CD4-positive, alpha-beta T cell treated with Interleukin-17A for 1 hour (primary cell): Measurements from ENCODE around the gene RASSF8.

Experiments used
- DNase-seq: peaks from one replicate; pipeline ENCODE4 v3.0.0-alpha.2; 2020

The RASSF8 gene

GRCh38 chr12:25958428-25959070, at the start of gene RASSF8:
Gene RASSF8 (plus strand): TSS chr12:25958682. CDS start chr12:26055344, 96,662 bp downstream.
- no peak for DNase-seq

GRCh38 chr12:25914551-25914950, 43.9 kb upstream of the RASSF8 start:
- no peak for DNase-seq

- no peak for DNase-seq
Observed at GRCh38 chr12:25924491-25925001, 33.9 kb upstream of the RASSF8 start.

GRCh38 chr12:25925064-25925463, 33.4 kb upstream of the RASSF8 start:
- DNase-seq = no peak

GRCh38 chr12:25926536-25926935, 31.9 kb upstream of the RASSF8 start:
- DNase-seq = no peak

- no peak for DNase-seq
Observed at GRCh38 chr12:25929142-25929541, 29.3 kb upstream of the RASSF8 start.

- DNase-seq = no peak
Observed at GRCh38 chr12:25932971-25933370, 25.5 kb upstream of the RASSF8 start.

- DNase-seq = no peak
Observed at GRCh38 chr12:25934456-25934855, 24.0 kb upstream of the RASSF8 start.

GRCh38 chr12:25935355-25936144, 22.9 kb upstream of the RASSF8 start:
- DNase-seq = no peak

- DNase-seq = no peak
Observed at GRCh38 chr12:25937096-25937495, 21.4 kb upstream of the RASSF8 start.

- no peak for DNase-seq
Observed at GRCh38 chr12:25938581-25938980, 19.9 kb upstream of the RASSF8 start.

- DNase-seq = no peak
Observed at GRCh38 chr12:25939606-25940005, 18.9 kb upstream of the RASSF8 start.

- DNase-seq = no peak
Observed at GRCh38 chr12:25940886-25941285, 17.6 kb upstream of the RASSF8 start.

- no peak for DNase-seq
Observed at GRCh38 chr12:25942709-25943108, 15.8 kb upstream of the RASSF8 start.

- DNase-seq = no peak
Observed at GRCh38 chr12:25943940-25944339, 14.5 kb upstream of the RASSF8 start.

GRCh38 chr12:25949343-25949742, 9.1 kb upstream of the RASSF8 start:
- DNase-seq = no peak

GRCh38 chr12:25950329-25951115, 8.0 kb upstream of the RASSF8 start:
- DNase-seq = no peak

- no peak for DNase-seq
Observed at GRCh38 chr12:25957793-25958427, 572 bp upstream of the RASSF8 start.

GRCh38 chr12:25959071-25959961, 834 bp downstream of the RASSF8 start:
- no peak for DNase-seq

GRCh38 chr12:25960143-25960542, 1.7 kb downstream of the RASSF8 start:
- DNase-seq = no peak

GRCh38 chr12:25960961-25961360, 2.5 kb downstream of the RASSF8 start:
- DNase-seq = no peak
